GM21737 (cell line): ENCODE results near the gene SLC2A9.
A peak's percentile ranks its signal among the peaks of the same experiment; 100 is the strongest.
"Not testable (repeated sequence)": the region's sequence is repeated elsewhere in the genome, so short reads cannot be mapped to it uniquely, and the experiment has no call there.

Experiments
- ATAC-seq: cut with Tn5 transposase; IDR thresholded peaks from one replicate; pipeline ENCODE4 v1.9.1; 2021; ENCODE audit warnings: mild to moderate bottlenecking, moderate library complexity; ENCODE audit not compliant: unreplicated experiment

SLC2A9 gene

DNA sequence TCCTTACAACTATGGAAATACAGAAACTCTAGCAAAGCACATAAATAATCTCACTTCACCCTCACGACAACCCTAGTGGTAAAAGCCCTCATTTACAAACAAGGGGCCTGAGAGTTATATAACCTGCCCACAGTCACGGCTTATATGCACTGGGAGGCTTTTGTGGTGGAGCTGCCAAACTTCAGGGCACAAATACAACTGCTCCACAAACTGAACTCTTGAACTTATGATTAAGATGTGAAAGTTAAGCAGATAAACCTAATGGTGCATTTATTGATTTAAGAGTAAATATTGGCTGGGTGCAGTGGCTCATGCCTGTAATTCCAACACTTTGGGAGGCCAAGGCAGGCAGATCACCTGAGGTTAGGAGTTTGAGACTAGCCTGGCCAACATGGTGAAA lies 19.0 kb downstream of the SLC2A9 start:
- ATAC-seq: no peak

GRCh38 chr4:10001757-10002156 lies 19.5 kb downstream of the SLC2A9 start:
- no peak for ATAC-seq

DNA sequence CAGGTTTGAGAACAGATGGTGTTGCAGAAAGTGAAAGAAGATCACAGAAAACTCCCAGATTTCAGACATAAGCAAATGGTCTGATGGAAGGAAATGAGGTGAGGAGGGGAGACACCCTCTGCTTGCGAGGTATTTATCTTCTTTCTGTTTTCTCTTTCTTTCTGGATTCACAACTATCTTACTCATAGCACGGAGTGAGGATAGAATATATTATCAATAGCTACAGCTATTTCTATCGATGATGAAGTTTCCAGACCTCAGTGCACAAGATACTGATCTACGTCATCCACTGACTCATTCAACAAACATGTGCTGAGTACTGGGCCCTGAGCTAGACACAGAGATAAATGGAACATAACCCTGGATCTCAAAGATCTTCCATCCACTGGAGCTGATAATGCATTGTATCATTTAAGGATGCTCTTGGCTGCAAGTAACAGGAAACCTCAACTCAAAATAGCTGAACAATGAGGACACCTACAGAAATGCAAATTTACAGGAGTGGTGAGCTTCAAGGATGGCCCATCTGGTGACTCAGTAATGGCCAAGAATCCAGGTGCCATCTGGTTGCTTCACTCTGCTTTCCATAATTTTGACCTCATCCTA lies 21.2 kb downstream of the SLC2A9 start:
- peak; percentile 48 for ATAC-seq

DNA sequence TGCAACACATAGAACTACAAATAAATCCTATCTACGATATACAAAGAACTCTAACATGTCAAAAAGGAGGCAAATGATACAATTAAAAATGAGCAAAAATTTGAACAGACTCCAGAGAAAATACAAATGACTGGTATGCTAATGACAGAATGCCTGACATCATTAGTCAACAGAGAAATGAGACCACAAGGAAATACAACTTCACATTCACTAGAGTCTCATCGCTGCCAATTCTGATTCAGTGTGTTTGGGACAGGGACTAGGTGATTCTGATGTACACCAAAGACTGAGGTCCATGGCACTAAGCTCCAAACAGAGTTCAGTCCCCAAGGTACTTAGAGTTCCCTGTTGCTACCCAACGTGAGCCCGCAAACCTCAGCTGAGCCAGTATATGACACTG lies 23.4 kb downstream of the SLC2A9 start:
- ATAC-seq: no peak

DNA sequence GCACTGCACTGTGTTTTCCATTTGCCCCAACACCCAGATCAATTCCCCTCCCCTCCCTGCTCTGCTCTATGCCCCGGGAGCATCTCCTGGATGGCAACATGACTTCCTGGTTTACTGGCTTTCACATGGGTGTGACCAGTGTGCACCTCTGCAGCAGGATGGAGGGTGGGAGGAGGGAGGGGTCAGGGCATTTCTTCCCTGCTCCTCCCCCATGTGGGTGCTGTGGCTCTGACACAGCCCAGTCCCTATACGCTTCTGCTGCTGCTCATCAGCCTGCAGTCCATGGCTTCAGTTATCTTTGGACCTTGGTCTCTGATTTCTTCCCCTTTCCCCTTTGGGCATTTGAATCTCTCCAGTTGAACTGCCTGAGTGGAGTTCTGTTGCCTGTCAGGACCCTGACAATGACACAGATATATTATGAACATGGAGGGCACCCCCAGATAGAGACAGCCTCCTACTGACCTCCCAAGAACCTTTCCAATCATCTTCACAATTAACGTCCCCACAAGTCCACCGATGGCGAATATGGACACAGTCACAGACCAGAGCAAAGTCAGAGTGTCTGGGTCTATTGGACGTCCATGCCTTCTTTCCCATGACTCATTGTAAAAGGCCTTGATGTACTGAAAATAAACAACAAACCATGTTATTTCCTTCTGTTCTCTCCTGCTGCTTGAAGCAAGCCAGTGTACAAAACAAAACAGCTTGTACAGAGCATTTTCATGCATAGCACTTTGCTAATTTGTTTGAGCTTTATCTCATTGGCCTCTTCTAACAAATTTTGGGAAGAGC lies 24.8 kb downstream of the SLC2A9 start:
- no peak for ATAC-seq

GRCh38 chr4:9994246-9994847 lies 26.9 kb downstream of the SLC2A9 start:
- peak; percentile 51 for ATAC-seq

DNA sequence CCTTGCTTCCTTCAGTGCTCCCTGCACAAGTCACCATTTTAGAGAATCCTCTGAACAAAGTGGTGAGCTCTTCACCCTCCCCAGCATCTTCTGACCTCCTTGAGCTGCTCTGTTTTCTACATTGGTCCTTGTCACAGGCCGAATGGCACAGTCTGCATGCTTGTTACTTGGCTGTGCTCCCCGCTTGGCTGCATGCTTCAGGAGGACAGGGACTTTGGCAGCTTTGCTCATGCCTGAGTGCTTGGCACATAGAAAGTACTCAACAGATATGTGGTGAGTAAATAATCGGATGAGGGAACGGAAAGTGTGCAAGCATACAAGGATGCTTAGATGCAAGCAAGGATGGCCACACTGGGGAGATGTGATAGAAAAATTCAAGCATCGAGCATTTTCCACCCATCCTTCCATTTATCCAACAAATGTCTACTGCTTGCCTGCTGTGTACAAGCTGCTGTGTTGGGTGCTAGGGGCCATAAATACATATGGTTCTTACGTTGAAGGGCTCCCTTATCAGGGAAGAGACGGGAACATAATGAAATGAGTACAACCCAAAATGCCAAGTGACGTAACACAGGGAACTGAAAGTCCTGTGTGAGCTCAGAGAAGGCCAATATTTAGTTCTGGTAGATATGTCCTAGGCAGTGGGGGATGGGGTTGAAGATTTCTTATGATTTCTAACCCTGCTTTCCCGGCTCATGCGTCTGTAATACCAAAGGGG lies 31.2 kb downstream of the SLC2A9 start:
- no peak for ATAC-seq

DNA sequence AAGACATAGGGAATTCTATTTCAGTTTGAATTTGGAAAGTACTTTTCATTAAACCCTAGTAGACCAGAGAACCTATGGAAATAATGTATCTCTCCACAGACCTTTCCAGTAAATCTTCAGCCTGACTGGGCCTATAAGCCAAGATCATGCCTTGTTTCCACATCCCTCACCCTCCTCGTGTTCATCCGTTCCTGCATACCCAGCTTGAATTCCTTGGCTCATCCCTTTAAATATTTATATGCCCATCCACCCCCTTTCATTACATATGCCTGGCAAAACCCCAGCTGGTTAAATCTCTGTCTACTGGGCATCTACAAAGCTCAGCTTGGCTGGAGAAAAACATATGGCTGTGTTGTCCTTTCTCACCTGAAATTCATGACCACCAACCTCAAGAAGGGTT lies 32.4 kb downstream of the SLC2A9 start:
- no peak for ATAC-seq

- no peak for ATAC-seq
Measured at GRCh38 chr4:9988363-9988749, 32.9 kb downstream of the SLC2A9 start.

DNA sequence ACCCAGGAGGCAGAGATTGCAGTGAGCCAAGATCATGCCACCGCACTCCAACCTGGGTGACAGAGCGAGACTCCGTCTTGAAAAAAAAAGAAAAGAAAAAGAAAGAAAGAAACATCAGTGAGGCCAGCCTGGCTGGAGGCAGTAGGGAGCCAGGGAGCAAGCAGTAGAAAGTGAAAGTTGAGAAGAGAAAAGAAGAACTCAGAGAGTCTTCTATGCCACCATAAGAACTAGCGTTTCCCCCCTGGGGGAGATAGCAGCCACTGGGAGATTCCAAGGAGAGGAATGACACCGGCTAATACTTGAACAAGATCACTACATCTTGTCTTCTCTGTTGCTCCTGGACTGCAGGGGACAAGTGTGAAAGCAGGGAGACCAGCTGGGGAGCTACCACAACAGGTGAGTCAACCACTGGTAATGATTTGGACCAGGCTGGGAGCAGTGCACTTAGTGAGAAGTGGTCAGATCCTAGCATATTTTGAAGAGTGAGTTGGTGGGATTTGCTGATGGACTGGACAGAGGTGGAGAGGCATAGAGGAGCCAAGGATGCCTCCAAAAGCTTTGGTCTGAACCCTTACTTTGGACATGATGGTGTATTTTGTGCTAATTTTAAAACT lies 33.4 kb downstream of the SLC2A9 start:
- ATAC-seq: no peak

GRCh38 chr4:9984621-9985020 lies 36.7 kb downstream of the SLC2A9 start:
- ATAC-seq: no peak

- no peak for ATAC-seq
Measured at GRCh38 chr4:9983211-9983610, 38.1 kb downstream of the SLC2A9 start.

DNA sequence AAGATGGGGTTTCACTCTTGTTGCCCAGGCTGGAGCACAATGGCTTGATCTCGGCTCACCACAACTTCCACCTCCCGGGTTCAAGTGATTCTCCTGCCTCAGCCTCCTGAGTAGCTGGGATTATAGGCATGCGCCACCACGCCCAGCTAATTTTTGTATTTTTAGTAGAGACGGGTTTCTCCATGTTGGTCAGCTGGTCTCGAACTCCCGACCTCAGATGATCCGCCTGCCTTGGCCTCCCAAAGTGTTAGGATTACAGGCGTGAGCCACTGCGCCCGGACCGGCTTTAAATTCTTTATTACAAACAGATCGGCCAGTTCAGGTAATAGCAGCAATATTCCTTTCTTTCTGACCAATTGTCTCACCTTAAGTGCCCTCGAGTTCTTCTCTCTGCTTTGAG lies 39.4 kb downstream of the SLC2A9 start:
- not testable (repeated sequence) for ATAC-seq

- no peak for ATAC-seq
Measured at GRCh38 chr4:9980898-9981297, 40.4 kb downstream of the SLC2A9 start.

DNA sequence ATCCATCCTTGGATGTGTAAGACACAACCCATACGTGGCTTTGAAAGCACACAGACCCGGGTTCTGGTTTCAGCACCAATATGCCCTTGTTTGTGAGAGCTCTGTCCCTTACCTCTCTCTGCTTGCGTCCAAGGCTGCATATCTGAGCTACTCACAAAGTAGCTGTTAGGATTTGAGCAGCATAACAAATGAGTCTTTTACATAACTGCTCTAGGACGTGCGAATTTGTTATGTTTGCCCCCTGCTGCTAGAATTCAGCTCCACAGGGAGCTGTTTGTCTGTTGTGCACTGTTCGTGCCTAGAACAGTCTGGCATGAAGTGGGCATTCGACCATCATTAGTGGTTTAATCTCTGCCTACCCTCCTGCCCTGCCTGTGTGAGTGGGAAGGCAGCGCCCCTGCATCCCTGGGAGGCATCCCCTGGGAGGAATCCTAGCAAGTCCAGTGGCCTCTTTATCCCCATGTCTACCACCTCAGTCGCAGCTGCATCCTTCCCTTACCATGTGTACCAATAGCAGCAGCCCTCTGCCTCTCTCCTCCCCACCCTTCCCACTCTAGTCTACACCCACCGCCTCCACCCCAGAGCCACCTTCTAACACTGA lies 42.1 kb downstream of the SLC2A9 start:
- ATAC-seq: no peak

DNA sequence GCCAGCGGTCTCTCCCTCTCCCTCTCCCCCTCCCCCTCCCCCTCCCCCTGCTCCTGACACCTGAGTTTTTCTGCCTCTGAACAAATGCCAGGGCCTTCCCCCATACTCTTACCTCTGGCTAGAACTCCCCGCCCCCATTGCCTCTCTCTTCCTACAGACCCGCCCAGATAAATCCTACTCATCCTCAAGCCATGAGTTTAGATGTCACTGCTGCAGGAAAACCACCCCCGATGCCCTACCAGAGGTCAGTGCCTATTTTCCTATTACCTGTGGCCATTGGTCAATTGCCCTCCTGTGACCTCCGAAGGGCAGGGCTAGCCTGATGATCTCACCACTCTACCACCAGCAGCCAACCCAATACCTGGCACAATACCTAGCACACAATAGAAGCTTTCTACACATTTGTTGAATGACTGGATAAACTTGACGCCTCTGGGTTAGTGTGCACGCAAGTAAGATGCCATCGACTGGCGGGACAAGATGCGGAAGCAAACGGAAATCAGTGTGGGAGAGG lies 43.7 kb downstream of the SLC2A9 start:
- no peak for ATAC-seq

GRCh38 chr4:9976781-9977180 lies 44.5 kb downstream of the SLC2A9 start:
- ATAC-seq: no peak

DNA sequence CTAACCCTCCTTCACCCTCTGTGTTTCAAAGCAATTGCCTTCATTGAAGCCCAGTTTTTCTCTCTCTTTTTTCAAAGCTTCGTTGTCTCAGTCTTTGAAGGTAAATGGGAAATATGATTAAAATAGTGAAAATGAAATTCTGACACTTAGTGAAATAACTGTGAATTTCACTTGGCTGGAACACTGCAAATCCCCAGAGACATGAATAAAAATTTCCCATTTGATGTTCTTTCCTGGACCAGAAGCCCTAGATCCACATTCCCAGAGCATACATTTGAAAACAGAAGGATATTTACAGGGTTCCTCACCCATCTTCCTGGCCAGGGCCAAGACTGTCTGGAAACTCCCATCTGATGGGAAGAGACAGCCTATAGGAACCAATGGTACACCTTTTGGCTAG lies 45.0 kb downstream of the SLC2A9 start:
- ATAC-seq: no peak

- no peak for ATAC-seq
Measured at GRCh38 chr4:9971711-9972110, 49.6 kb downstream of the SLC2A9 start.

DNA sequence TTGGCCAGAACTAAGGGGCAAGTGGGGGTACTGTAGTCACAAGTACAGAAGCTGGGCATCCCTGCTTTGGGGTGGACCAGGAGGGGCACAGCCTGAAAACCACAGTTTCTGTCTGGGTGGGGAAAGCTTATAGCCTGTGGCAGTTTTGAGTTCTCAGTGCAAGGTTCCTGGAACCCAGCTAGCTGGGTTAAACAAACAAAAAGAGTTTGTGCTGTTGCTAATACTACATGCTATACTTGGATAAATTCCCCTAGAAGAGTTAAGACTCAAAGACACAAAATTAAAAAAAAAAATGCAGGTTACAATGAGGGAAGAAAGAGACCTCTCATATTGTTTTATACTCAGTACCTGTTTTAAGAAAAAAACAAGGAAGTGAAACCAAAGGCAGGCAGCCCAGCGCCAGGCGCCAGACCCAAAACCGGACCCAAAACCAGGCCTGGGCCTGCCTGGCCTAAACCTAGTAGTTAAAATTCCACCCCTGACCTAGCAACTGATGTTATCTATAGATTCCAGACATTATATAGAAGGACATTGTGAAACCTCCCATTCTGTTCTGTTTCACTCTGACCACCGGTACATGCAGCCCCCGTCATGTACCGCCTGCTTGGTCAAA lies 50.8 kb downstream of the SLC2A9 start:
- peak; percentile 70 for ATAC-seq
